ENCODE data around the gene ZNF236. TPM values are rescaled to one million over a fixed set of nuclear protein-coding genes. Genes with fewer than 3 reads are reported as not detected.
"Not testable (repeated sequence)": the region's sequence is repeated elsewhere in the genome, so short reads cannot be mapped to it uniquely, and the experiment has no call there.

The ZNF236 gene
- total and polyA plus RNA-seq, 8 donors: 1.8 to 31.7 (median 6.6) TPM

DNA sequence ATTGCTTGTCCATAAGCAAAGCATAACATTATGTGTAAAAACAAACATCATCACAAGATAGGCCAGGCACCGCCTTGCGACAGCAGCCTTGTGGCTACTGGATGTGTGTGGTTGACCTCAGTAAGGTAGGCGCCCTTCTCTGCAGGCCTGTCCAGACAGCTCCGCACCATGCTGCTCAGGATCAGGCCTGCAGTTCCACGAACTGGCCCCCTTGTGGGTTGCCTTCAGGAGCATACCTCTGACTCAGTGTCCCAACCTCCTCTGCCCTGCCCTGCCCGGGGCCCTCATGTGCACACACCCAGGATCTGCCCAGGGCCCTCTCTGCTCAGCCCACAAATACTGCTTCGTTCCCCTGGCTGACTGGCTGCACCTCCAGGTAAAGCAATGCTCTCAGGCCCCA, 16.1 kb upstream of the ZNF236 start:
- Histone ChIP-seq H3K36me3 (peaks cover 0 to 11% (median 7%) of the 10 kb centered on the region in 4 donors), H3K27me3 (peaks cover 0 to 7% (median 6%) of the 10 kb centered on the region in 3 donors), H3K4me3 (no peak overlapping the region), H3K9me3 (no peaks in the 10 kb centered on the region), H3K27ac (no peak overlapping the region), H3K4me1 (peaks cover 8 to 21% (median 16%) of the 10 kb centered on the region in 4 donors)
- TF ChIP-seq POLR2A (IDR thresholded peaks at IDR 0.05) (no peak), EP300 (IDR thresholded peaks at IDR 0.05) (no peak), POLR2AphosphoS5 (IDR thresholded peaks at IDR 0.05) (no peak)
- TF ChIP-seq, protein P1, sequence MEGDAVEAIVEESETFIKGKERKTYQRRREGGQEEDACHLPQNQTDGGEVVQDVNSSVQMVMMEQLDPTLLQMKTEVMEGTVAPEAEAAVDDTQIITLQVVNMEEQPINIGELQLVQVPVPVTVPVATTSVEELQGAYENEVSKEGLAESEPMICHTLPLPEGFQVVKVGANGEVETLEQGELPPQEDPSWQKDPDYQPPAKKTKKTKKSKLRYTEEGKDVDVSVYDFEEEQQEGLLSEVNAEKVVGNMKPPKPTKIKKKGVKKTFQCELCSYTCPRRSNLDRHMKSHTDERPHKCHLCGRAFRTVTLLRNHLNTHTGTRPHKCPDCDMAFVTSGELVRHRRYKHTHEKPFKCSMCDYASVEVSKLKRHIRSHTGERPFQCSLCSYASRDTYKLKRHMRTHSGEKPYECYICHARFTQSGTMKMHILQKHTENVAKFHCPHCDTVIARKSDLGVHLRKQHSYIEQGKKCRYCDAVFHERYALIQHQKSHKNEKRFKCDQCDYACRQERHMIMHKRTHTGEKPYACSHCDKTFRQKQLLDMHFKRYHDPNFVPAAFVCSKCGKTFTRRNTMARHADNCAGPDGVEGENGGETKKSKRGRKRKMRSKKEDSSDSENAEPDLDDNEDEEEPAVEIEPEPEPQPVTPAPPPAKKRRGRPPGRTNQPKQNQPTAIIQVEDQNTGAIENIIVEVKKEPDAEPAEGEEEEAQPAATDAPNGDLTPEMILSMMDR (IDR thresholded peaks at IDR 0.05): no peak
- 55 to 76% (median 62%) methylated on average over 2 to 7 of the region's 7 CpGs for WGBS, 5 donors
- intact Hi-C loops (cut with DNase I; ENCODE audit: low total_unique reads): loop anchor here (10.0 kb wide), 1 partner anchor 68 kb away; no protein-coding TSS in a partner anchor
- no peak for DNase-seq

DNA sequence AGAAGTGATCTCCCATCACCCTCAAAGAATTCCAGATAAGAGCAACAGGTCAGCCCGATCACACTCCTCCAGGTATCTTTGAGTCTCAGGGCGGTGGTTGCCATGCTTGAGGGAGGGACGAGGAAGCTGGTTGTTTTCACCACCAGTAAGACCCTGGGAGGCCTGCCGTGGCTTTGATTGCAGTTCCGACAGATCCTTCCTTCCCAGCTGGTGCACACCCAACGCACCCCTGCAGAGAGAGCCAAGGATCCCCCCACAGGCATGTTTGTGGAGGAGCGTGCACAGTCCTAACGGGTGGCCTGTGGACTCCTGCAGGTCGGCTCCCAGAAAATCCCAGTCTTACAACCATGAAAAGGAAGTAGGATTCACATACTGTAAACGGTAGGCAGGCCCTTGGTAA, 13.8 kb upstream of the ZNF236 start:
- no peak overlapping the region for H3K4me3 ChIP-seq
- TF ChIP-seq POLR2AphosphoS5 (IDR thresholded peaks at IDR 0.05) (no peak), EP300 (IDR thresholded peaks at IDR 0.05) (no peak), POLR2A (IDR thresholded peaks at IDR 0.05) (no peak)
- TF ChIP-seq, protein P1 (IDR thresholded peaks at IDR 0.05): no peak
- DNase-seq: no peak
- peaks cover 0 to 6% (median 4%) of the 10 kb centered on the region in 4 donors for H3K4me1 ChIP-seq
- H3K9me3 ChIP-seq: no peaks in the 10 kb centered on the region
- peaks cover 0 to 11% (median 7%) of the 10 kb centered on the region in 4 donors for H3K36me3 ChIP-seq
- intact Hi-C loops (cut with DNase I; ENCODE audit: low total_unique reads): loop anchor here (10.0 kb wide), 1 partner anchor 66 kb away; no protein-coding TSS in a partner anchor
- H3K27me3 ChIP-seq: no peaks in the 10 kb centered on the region
- no peak overlapping the region for H3K27ac ChIP-seq
- 88 to 93% (median 92%) methylated on average over 10 of the region's 10 CpGs for WGBS, 5 donors

DNA sequence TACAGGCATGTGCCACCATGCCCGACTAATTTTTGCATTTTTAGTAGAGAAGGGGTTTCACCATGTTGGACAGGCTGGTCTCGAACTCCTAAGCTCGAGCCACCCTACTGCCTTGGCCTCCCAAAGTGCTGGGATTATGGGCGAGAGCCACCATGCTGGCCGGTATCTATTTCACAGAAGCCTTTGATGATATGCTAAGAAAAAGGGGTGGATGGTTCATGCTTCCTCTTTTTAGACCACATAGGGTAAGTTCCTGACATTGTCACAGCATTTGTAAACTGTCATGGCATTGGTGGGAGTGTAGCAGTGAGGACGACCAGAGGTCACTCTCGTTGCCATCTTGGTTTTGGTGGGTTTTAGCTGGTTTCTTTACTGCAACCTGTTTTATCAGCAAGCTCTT, 10.8 kb upstream of the ZNF236 start:
- DNase-seq; intact Hi-C loops (cut with DNase I; ENCODE audit: low total_unique reads): not testable (repeated sequence)

DNA sequence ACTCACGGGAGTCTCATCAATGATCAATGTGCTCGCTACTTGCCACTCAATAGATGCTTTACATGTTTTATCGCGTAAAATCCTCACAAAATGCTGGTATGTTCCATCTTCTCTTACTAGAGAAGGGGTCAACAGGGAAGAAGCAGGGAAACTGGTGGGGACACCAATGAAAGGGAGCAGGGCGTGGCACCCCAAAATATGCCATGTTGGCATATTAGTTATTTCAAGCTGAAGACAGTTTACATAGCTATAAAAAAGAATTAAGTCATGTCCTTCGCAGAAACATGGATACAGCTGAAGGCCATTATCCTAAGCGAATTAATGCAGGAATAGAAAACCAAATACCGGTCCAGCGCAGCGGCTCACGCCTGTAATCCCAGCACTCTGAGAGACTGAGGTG, 8.1 kb upstream of the ZNF236 start:
- peaks cover 0 to 27% (median 20%) of the 10 kb centered on the region in 4 donors for H3K36me3 ChIP-seq
- no peak overlapping the region for H3K4me3 ChIP-seq
- DNase-seq: no peak
- H3K27ac ChIP-seq: no peak overlapping the region
- 87 to 90% (median 89%) methylated on average over 11 of the region's 11 CpGs for WGBS, 5 donors
- no peaks in the 10 kb centered on the region for H3K27me3 ChIP-seq
- peaks cover 0 to 11% (median 6%) of the 10 kb centered on the region in 4 donors for H3K4me1 ChIP-seq
- TF ChIP-seq EP300 (IDR thresholded peaks at IDR 0.05) (no peak), POLR2AphosphoS5 (IDR thresholded peaks at IDR 0.05) (no peak), POLR2A (IDR thresholded peaks at IDR 0.05) (no peak)
- TF ChIP-seq, protein P1 (IDR thresholded peaks at IDR 0.05): no peak
- intact Hi-C loops (cut with DNase I; ENCODE audit: low total_unique reads): no loop called here
- no peaks in the 10 kb centered on the region for H3K9me3 ChIP-seq

More for the DNA sequence above, 10.8 kb upstream of the ZNF236 start:
- not testable (repeated sequence) for H3K4me3 ChIP-seq, H3K9me3 ChIP-seq, H3K27me3 ChIP-seq, H3K27ac ChIP-seq, H3K4me1 ChIP-seq
- H3K36me3 ChIP-seq: peaks cover 0 to 37% (median 28%) of the 10 kb centered on the region in 4 donors
- WGBS, 5 donors: 83 to 97% (median 95%) methylated on average over 7 of the region's 7 CpGs

DNA sequence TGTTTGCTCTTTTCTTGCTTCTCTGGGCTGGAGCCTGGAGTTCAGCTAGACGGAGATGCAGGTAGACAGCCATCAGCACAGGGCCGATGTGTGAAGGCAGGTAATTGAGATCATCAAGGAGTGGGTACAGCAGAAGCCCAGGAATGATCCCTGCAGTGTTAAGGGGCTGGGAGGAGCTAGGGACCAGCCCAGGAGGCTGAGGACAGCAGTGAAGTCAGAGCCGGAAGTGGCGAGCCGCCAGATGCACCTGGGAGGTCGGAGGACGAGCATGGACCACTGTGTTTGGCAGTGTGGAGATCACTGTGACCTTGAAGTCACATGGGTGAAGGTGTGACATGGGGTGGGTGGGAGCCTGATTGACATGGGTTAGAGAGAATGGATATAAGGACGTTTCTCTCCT, 6.2 kb upstream of the ZNF236 start:
- H3K9me3 ChIP-seq: no peaks in the 10 kb centered on the region
- intact Hi-C loops (cut with DNase I; ENCODE audit: low total_unique reads): no loop called here
- H3K4me1 ChIP-seq: peaks cover 10 to 30% (median 20%) of the 10 kb centered on the region in 4 donors
- peaks cover 0 to 27% (median 20%) of the 10 kb centered on the region in 4 donors for H3K36me3 ChIP-seq
- H3K27me3 ChIP-seq: no peaks in the 10 kb centered on the region
- no peak for DNase-seq
- TF ChIP-seq, protein P1 (IDR thresholded peaks at IDR 0.05): no peak
- TF ChIP-seq POLR2AphosphoS5 (IDR thresholded peaks at IDR 0.05) (no peak), POLR2A (IDR thresholded peaks at IDR 0.05) (no peak), EP300 (IDR thresholded peaks at IDR 0.05) (no peak)
- 71 to 83% (median 77%) methylated on average over 8 of the region's 8 CpGs for WGBS, 5 donors
- H3K27ac ChIP-seq: no peak overlapping the region
- H3K4me3 ChIP-seq: no peak overlapping the region

All from stomach (tissue), 9 donors.